ENCODE measurements around the gene DNM3.

- no peak for TF ChIP-seq ZNF830 (tag by site-specific recombination; IDR thresholded peaks at IDR 0.05; ENCODE audit: low read depth)
- no peak for TF ChIP-seq ZFP69B (tag by site-specific recombination; IDR thresholded peaks at IDR 0.05)
- no peak for TF ChIP-seq ZFP41 (tag by site-specific recombination; IDR thresholded peaks at IDR 0.05; ENCODE audit: borderline replicate concordance)
- no peak for TF ChIP-seq ZNF155 (tag by site-specific recombination; IDR thresholded peaks at IDR 0.05)
These were observed 39.8 kb upstream of the DNM3 start for GRCh38 chr1:171801487-171801891.
